NCI-H510A (cell line): Measurements from ENCODE around the gene SMIM35.
A peak's percentile ranks its signal among the peaks of the same experiment; 100 is the strongest.
"Not testable (repeated sequence)": the region's sequence is repeated elsewhere in the genome, so short reads cannot be mapped to it uniquely, and the experiment has no call there.

ENCODE experiments used
- DNase-seq: peaks from one replicate; lab custom pipeline; 2025; lab: John Stamatoyannopoulos, UW

The SMIM35 gene

DNA sequence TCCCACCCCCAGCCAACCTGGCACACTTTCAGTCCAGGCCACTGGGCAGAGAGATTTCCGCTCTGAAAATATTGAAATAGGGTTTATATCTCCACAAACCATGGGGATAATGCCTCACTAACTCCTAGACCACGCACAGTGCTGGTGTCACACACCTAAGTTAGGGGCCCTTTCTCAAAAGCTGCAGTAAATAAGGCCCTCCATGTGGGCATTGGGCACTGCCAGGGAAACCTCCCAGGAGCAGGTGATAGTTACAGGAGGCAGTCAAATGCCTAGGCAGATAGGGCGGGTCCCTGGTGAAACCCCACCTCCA, 103.6 kb downstream of the SMIM35 start:
- DNase-seq: no peak

- no peak for DNase-seq
Measured at GRCh38 chr11:117980720-117981119, 106.0 kb downstream of the SMIM35 start.

- DNase-seq: no peak
Measured at GRCh38 chr11:117980280-117980679, 106.5 kb downstream of the SMIM35 start.

GRCh38 chr11:117979481-117980211, 107.1 kb downstream of the SMIM35 start:
- DNase-seq: no peak

GRCh38 chr11:117978991-117979390, 107.8 kb downstream of the SMIM35 start:
- DNase-seq: no peak

GRCh38 chr11:117978291-117978910, 108.4 kb downstream of the SMIM35 start:
- not testable (repeated sequence) for DNase-seq

DNA sequence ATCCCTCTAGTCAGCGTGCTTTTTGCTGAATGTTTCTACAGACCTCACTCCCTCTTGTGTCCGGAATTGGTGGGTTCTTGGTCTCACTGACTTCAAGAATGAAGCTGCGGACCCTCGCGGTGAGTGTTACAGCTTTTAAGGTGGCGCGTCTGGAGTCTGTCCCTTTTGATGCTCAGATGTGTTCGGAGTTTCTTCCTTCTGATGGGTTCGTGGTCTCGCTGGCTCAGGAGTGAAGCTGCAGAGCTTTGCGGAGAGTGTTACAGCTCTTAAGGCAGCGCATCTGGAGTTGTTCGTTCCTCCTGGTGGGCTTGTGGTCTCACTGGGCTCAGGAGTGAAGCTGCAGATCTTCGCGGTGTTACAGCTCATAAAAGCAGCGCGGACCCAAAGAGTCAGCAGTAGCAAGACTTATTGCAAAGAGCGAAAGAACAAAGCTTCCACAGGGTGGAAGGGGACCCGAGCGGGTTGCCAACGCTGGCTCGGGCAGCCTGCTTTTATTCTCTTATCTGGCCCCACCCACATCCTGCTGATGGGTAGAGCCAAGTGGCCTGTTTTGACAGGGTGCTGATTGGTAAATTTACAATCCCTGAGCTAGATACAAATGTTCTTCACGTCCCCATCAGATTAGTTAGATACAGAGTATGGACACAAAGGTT, 109.0 kb downstream of the SMIM35 start:
- not testable (repeated sequence) for DNase-seq

DNA sequence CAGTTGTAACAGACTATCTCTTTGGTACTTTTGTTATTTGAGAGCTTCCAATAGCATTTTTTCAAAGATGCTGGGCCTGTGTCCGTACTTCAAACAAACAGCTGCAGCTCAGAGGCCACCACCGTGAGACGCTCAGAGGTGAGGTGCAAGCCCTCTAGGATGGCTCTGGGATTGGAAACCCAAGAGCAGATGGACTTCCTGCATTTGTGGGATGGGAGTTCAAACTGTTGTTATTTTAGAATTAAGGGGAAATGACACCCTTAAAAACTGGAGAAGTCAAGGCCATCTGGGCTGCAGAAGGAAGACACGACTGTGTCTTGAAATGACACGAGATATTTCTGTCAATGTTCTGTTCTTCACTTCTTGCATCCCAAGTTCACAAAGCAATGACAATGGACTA, 109.7 kb downstream of the SMIM35 start:
- no peak for DNase-seq

DNA sequence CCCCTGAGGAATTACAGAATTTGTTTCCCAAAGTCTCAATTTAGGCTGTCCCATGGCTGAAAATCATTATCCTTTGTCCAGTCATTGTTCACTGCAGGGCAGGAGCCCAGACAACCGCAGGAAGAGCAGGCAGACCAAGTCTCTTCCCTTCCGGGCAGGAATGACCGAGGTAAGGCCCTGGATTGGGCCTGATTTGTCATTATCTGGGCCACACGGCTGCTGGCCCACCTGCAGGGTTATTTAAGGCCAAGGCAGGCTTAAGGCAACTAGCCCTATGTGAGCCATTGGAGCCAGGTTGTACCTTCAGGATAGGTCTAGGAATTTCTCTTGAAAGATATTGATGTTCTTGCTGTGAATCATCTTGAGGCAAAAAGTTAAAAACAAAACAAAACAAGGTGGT, 110.3 kb downstream of the SMIM35 start:
- no peak for DNase-seq

GRCh38 chr11:117973503-117973860, 113.3 kb downstream of the SMIM35 start:
- no peak for DNase-seq

- peak; percentile 52 for DNase-seq
Measured at GRCh38 chr11:117972629-117973502, 113.9 kb downstream of the SMIM35 start.

- DNase-seq: no peak
Measured at GRCh38 chr11:117972044-117972443, 114.7 kb downstream of the SMIM35 start.

DNA sequence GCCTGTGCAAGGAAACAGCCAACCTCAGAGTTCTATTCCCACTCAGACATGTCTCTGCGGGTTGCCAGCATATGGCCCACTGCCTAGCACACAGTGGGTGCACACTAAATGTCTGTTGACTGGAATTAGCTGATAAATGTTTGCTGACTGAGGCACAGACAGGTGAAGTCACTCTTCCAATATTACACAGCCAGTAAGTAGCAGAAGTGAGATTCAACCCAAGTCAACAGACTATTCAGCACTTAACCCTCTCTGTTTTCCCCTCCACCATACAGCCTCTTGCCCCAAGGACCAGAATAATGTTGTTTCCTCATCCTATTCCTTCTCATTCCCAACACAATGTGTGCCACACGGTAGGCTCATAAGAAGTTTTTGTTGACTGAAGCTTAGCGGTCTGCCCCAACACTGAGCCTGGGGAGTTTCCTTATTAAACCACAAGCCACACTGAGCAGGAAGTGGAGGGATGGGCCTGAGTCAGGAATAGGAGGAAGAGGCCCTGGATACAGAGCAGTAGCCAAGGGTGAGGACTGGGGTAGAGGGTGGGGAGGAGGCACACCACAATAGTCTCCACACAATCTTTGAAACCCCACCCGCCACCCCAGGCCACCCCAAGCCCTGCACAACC, 116.3 kb downstream of the SMIM35 start:
- no peak for DNase-seq

- DNase-seq: no peak
Measured at GRCh38 chr11:117969160-117969991, 117.4 kb downstream of the SMIM35 start.

- DNase-seq: no peak
Measured at GRCh38 chr11:117966908-117967307, 119.9 kb downstream of the SMIM35 start.

DNA sequence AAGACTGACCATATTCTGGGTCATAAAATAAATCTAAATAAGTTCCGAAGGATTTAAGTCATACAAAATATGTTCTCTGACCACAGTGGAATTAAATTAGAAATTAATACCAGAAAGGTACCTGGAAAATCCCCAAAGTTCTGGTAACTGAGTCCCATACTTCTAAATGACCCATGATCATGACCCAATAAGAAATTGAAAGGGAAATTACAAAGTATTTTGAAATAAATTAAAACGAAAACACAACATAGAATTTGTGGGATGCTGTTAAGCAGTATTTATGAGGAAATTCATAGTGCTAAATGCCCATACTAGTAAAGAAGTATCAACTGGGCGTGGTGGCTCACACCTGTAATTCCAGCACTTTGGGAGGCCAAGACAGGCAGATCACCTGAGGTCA, 123.9 kb downstream of the SMIM35 start:
- DNase-seq: no peak

GRCh38 chr11:117961896-117962295, 124.9 kb downstream of the SMIM35 start:
- DNase-seq: no peak

GRCh38 chr11:117960406-117960805, 126.4 kb downstream of the SMIM35 start:
- no peak for DNase-seq

DNA sequence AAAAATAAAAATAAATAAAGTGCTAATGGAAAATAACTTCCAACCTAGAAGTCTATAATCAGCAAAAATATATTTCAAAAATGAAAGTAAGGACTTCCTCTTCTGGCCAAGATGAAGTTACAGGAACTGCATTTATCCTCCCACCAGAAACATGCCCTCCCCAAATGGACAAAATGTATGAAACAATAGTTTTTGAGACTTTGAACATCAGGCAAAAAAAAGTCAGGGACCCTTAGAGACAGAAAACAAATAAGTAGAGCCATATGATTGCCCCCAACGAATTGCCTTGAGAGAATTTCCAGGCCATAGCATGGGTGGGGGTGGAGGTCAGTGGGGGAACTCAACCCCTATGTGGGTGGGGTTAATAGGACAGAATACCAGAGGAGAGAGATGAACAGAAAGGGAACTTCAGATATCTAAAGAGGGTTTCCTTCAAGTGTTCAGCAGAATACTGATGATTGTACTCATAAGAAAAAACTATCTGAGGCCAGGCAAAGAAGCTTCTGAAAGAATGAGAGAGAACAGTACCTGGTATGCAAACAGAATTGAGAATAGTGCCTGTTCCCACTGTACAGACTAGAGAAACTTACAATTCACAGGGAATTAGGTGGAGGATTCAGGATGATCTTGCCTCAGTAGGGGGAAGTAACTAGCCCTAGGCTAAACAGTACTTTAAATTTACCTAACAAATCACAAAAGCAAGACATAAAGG, 127.2 kb downstream of the SMIM35 start:
- DNase-seq: no peak

DNA sequence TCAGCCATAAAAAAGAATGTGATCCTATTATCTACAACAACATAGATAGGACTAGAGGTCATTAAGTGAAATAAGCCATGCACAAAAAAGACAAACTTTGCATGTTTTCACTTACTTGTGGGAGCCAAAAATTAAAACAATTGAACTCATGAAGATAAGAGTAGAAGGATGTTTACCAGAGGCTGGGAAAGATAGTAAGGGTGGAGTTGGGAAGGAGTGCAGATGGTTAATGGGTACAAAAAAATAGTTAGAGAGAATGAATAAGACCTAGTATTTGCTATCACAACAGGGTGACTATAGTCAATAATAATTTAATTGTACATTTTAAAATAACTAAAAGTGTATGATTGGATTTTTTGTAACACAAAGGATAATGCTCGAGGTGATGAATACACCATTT, 127.8 kb downstream of the SMIM35 start:
- DNase-seq: no peak
